ENCODE measurements around the gene DUSP10. TPM values are rescaled to one million over a fixed set of nuclear protein-coding genes. Genes with fewer than 3 reads are reported as not detected.
A peak's percentile ranks its signal among the peaks of the same experiment; 100 is the strongest.

DUSP10 gene
- total RNA-seq, 2 donors from 2014 or later: 7.8 to 9.3 TPM

- Mint-ChIP-seq H3K9me3 (no peaks in the 10 kb centered on the region), H3K27ac (peak overlapping the region; percentile 70 to 90), H3K36me3 (peaks cover 0 to 30% of the 10 kb centered on the region in 2 donors)
- peak; percentile 57 to 66 for ATAC-seq
- DNase-seq (ENCODE audit: low spot score in 2 of 2): peak; percentile 69 to 70
These were observed 29.0 kb downstream of the DUSP10 start for GRCh38 chr1:221712776-221713431.

- no peaks in the 10 kb centered on the region for H3K9me3 Mint-ChIP-seq
- H3K36me3 Mint-ChIP-seq: peaks cover 0 to 30% of the 10 kb centered on the region in 2 donors
- ATAC-seq (peak; percentile 83 to 90), DNase-seq (ENCODE audit: low spot score in 2 of 2) (no peak)
- H3K27ac Mint-ChIP-seq: peak overlapping the region; percentile 70 to 90
These were observed 29.6 kb downstream of the DUSP10 start for GRCh38 chr1:221712198-221712684.

GRCh38 chr1:221711656-221712055, 30.2 kb downstream of the DUSP10 start:
- DNase-seq (ENCODE audit: low spot score in 2 of 2): no peak
- no peak for ATAC-seq
- Mint-ChIP-seq H3K27ac (peak overlapping the region; percentile 39 to 90), H3K9me3 (no peaks in the 10 kb centered on the region), H3K36me3 (peaks cover 0 to 30% of the 10 kb centered on the region in 2 donors)

- ATAC-seq (no peak), DNase-seq (ENCODE audit: low spot score in 2 of 2) (no peak)
- Mint-ChIP-seq H3K9me3 (no peaks in the 10 kb centered on the region), H3K36me3 (peaks cover under 1 to 29% of the 10 kb centered on the region in 2 donors), H3K27ac (peak overlapping the region; percentile 39 to 90)
These were observed 30.8 kb downstream of the DUSP10 start for GRCh38 chr1:221711063-221711577.

GRCh38 chr1:221709854-221710253, 32.0 kb downstream of the DUSP10 start:
- DNase-seq (ENCODE audit: low spot score in 2 of 2) (no peak), ATAC-seq (no peak)
- H3K27ac Mint-ChIP-seq: peak overlapping the region in 1 of 2 donors; percentile 95
- H3K9me3 Mint-ChIP-seq: no peaks in the 10 kb centered on the region
- H3K36me3 Mint-ChIP-seq: peaks cover 9 to 30% of the 10 kb centered on the region in 2 donors

GRCh38 chr1:221708987-221709386, 32.9 kb downstream of the DUSP10 start:
- peak overlapping the region; percentile 90 to 95 for H3K27ac Mint-ChIP-seq
- peaks cover 9 to 22% of the 10 kb centered on the region in 2 donors for H3K36me3 Mint-ChIP-seq
- H3K9me3 Mint-ChIP-seq: no peaks in the 10 kb centered on the region
- ATAC-seq (peak; percentile 4 to 25), DNase-seq (ENCODE audit: low spot score in 2 of 2) (no peak)

- H3K27ac Mint-ChIP-seq: peak overlapping the region; percentile 90 to 95
- no peaks in the 10 kb centered on the region for H3K9me3 Mint-ChIP-seq
- peaks cover 9 to 19% of the 10 kb centered on the region in 2 donors for H3K36me3 Mint-ChIP-seq
- DNase-seq (ENCODE audit: low spot score in 2 of 2) (peak in 1 of 2 donors; percentile 61), ATAC-seq (peak; percentile 56 to 74)
These were observed 33.8 kb downstream of the DUSP10 start for GRCh38 chr1:221708076-221708571.

GRCh38 chr1:221706876-221707582, 34.9 kb downstream of the DUSP10 start:
- H3K27ac Mint-ChIP-seq: no peak overlapping the region

GRCh38 chr1:221706191-221706590, 35.7 kb downstream of the DUSP10 start:
- no peak for DNase-seq (ENCODE audit: low spot score in 2 of 2)
- ATAC-seq: no peak
- Mint-ChIP-seq H3K27ac (no peak overlapping the region), H3K9me3 (no peaks in the 10 kb centered on the region), H3K36me3 (peaks cover 20 to 31% of the 10 kb centered on the region in 2 donors)

More at GRCh38 chr1:221706876-221707582, 34.9 kb downstream of the DUSP10 start:
- DNase-seq (ENCODE audit: low spot score in 2 of 2) (no peak), ATAC-seq (no peak)
- Mint-ChIP-seq H3K9me3 (no peaks in the 10 kb centered on the region), H3K36me3 (peaks cover 15 to 24% of the 10 kb centered on the region in 2 donors)

GRCh38 chr1:221704306-221704705, 37.6 kb downstream of the DUSP10 start:
- DNase-seq (ENCODE audit: low spot score in 2 of 2) (no peak), ATAC-seq (no peak)
- Mint-ChIP-seq H3K36me3 (peaks cover 20 to 31% of the 10 kb centered on the region in 2 donors), H3K9me3 (no peaks in the 10 kb centered on the region), H3K27ac (no peak overlapping the region)

- no peak overlapping the region for H3K27ac Mint-ChIP-seq
- H3K36me3 Mint-ChIP-seq: peaks cover 20 to 22% of the 10 kb centered on the region in 2 donors
- peaks cover 0 to 4% of the 10 kb centered on the region in 2 donors for H3K9me3 Mint-ChIP-seq
- DNase-seq (ENCODE audit: low spot score in 2 of 2) (no peak), ATAC-seq (no peak)
These were observed 40.2 kb downstream of the DUSP10 start for GRCh38 chr1:221701570-221702186.

- H3K9me3 Mint-ChIP-seq: peaks cover 0 to 4% of the 10 kb centered on the region in 2 donors
- peaks cover 18 to 19% of the 10 kb centered on the region in 2 donors for H3K36me3 Mint-ChIP-seq
- DNase-seq (ENCODE audit: low spot score in 2 of 2): no peak
- no peak overlapping the region for H3K27ac Mint-ChIP-seq
- ATAC-seq: no peak
These were observed 40.9 kb downstream of the DUSP10 start for GRCh38 chr1:221700948-221701347.

- H3K36me3 Mint-ChIP-seq: peaks cover 14 to 15% of the 10 kb centered on the region in 2 donors
- ATAC-seq: no peak
- H3K9me3 Mint-ChIP-seq: peaks cover 0 to 4% of the 10 kb centered on the region in 2 donors
- no peak for DNase-seq (ENCODE audit: low spot score in 2 of 2)
- H3K27ac Mint-ChIP-seq: no peak overlapping the region
These were observed 41.4 kb downstream of the DUSP10 start for GRCh38 chr1:221700536-221700935.

- no peak overlapping the region for H3K27ac Mint-ChIP-seq
- peaks cover 11 to 12% of the 10 kb centered on the region in 2 donors for H3K36me3 Mint-ChIP-seq
- ATAC-seq (no peak), DNase-seq (ENCODE audit: low spot score in 2 of 2) (no peak)
- H3K9me3 Mint-ChIP-seq: peaks cover 0 to 4% of the 10 kb centered on the region in 2 donors
These were observed 41.8 kb downstream of the DUSP10 start for GRCh38 chr1:221699978-221700519.

- Mint-ChIP-seq H3K27ac (no peak overlapping the region), H3K9me3 (peaks cover 0 to 4% of the 10 kb centered on the region in 2 donors), H3K36me3 (peaks cover 11 to 12% of the 10 kb centered on the region in 2 donors)
- no peak for DNase-seq (ENCODE audit: low spot score in 2 of 2)
- no peak for ATAC-seq
These were observed 42.3 kb downstream of the DUSP10 start for GRCh38 chr1:221699577-221699976.
